ENCODE data around the gene OAF.

The OAF gene

DNA sequence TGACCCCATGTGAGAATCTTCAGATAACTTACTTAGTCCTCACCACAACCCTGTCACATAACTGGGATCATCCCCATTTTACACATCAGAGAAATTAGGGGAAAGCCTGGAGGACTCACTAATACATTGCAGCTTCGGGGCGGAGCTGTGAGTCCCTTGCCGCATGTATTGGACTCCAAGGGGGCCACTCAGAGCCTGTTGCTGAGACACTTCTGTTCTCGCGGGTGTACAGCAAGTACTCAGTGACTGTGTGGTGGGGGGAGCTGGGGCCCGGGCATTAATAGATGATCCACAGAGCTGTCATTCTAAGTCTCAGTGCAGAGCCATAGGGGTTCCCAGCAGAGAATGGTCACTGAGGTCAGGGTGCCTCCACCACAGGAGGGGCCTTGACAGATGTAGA, 13.5 kb downstream of the OAF start:
- DNase-seq = no peak

GRCh38 chr11:120224972-120225909, 14.4 kb downstream of the OAF start:
- DNase-seq = no peak

DNA sequence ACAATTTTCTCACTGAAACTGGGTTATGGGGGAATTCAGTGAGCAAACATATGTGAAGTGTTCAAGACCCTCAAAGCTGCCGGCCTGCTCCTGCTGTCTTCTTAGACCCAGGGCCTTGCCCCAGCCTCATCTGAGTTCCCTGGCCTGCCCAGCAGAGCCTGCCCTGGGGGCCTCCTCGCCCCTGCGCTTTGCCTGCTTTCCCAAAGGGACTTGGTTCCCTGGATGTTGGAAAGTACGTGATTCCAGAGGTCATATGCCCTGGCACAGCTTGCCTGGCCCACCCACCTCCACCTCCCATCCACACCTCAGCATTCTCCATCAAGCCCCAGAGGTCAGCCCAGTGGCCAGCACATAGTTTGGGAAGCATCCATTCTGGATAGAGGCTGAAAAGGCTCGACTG, 15.4 kb downstream of the OAF start:
- DNase-seq = no peak

DNA sequence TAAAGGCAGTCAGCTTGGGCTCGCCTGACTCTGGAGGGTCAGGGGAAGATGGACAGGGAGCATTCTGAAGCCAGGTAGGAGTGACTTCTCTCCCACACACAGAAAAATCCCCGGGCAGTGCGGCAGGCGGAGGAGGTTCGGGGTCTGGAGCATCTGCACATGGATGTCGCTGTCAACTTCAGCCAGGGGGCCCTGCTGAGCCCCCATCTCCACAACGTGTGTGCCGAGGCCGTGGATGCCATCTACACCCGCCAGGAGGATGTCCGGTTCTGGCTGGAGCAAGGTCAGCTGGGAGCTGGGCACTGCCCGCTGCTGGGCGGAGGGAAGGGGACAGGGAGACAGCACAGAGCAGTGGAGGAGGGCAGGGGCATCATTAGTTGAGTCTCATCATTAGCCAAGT, 15.9 kb downstream of the OAF start:
- DNase-seq = no peak

DNA sequence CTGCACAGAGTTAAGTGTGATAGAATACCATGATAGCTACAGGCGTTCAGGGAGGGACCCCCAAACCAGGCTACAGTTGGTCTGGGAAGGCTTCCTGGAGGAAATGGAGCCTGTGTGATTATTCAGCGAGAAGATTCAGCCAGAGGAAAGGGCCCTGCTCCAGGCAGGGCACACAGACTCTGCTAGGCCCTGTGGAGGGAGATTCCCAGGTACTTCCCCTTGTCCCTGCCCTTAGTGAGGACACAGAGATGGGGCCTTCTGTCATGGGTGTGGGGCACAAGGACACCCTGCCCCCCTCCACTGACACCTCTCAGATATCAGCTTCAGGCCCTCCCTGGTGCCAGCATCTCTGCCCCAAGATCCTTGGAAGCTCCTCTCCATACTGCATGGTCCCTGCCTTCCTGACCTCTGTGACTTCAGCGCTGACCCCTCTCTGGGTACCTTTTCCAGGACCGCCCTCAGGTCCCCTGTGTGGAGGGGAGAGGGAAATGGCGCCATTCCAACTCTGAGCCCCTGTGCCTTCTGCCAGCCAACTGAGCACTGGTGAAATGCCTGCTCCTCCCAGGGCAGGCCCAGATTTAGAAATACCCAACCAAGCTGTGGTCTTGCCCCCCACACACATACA, 16.5 kb downstream of the OAF start:
- DNase-seq = no peak

DNA sequence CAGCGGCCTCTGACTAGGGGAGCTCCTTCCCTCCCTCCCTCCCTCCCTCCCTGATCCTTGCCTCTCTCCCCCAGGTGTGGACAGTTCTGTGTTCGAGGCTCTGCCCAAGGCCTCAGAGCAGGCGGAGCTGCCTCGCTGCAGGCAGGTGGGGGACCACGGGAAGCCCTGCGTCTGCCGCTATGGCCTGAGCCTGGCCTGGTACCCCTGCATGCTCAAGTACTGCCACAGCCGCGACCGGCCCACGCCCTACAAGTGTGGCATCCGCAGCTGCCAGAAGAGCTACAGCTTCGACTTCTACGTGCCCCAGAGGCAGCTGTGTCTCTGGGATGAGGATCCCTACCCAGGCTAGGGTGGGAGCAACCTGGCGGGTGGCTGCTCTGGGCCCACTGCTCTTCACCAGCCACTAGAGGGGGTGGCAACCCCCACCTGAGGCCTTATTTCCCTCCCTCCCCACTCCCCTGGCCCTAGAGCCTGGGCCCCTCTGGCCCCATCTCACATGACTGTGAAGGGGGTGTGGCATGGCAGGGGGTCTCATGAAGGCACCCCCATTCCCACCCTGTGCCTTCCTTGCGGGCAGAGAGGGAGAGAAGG, 18.1 kb downstream of the OAF start:
- DNase-seq = no peak

- no peak for DNase-seq
These were observed 18.9 kb downstream of the OAF start for GRCh38 chr11:120229451-120230424.

DNA sequence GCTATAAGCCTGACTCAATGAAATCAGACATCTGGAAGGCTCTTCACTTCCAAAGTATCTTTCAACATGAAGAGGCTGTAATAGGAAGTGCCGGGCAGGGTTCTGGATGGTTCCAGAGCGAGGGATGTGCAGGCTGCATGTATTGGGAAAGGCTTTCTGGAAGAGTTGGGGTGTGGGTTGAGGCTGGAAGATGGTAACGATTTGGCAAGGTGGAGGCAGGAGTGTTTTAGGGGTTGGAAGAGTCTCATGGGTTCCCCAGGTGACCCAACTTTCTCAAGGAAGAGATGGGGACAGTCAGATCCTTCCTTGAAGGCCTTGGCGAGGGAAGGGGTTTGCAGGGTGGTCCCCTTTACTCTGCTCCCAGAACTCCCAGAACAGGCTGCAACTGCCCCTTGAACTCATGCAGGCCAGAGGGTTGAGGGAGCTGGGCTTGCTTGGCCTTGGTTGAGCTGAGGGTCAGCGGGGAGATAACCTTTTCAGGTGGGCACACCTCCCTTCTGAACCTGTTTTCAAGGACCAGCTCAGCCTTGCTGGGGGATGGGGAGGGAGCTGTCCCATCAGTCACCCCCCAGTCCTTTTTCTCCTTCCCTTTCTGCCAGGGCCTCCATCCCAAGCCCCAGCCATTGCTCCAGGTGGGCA, 19.7 kb downstream of the OAF start:
- DNase-seq = no peak

DNA sequence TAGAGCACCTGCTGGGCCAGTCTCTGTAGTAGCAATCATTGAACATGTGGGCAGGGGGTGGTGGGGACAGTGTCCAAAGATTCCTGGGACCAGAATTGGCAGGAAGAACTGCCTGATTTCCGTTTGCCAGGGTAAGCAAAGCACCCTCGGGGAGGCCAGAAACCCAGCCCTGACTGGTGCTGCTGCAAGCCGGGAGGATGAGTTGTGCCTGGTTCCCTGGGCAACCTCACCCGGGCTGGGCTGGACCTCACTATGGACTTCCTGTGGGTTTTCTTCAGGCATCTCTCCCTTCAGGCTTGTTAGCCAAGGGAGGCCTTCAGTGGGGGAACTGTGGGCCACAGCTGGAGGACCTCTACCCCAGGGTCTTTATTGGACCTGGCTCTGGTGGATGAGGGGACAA, 21.1 kb downstream of the OAF start:
- DNase-seq = no peak

DNA sequence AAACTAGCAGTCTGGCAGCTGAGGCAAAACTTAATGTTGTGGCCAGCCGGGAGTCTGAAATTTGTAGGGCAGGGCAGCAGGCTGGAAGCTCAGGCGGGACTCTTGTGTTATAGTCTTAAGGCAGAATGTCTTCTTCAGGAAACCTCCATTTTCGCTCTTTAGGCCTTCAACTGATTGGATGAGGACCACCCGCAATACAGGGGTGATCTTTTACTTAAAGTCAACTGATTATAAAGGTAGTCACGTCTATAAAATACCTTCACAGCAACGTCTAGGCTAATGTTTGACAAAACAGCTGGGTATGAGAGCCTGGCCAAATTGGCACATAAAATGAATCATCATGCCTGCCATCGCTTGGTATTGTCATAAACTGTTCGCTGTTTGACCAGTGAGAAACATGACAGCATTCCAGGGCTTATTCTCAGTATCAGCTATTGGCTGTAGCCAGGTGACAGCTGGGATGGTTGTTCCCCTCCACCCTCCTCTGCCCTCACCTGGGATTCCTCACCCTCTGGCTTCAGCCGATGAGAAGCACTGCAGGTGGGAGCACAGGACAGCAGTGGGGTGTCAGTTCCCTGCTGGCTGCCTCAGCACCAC, 22.5 kb downstream of the OAF start:
- no peak for DNase-seq

- peak; percentile 77 for DNase-seq
These were observed 24.3 kb downstream of the OAF start for GRCh38 chr11:120235024-120235628.

DNA sequence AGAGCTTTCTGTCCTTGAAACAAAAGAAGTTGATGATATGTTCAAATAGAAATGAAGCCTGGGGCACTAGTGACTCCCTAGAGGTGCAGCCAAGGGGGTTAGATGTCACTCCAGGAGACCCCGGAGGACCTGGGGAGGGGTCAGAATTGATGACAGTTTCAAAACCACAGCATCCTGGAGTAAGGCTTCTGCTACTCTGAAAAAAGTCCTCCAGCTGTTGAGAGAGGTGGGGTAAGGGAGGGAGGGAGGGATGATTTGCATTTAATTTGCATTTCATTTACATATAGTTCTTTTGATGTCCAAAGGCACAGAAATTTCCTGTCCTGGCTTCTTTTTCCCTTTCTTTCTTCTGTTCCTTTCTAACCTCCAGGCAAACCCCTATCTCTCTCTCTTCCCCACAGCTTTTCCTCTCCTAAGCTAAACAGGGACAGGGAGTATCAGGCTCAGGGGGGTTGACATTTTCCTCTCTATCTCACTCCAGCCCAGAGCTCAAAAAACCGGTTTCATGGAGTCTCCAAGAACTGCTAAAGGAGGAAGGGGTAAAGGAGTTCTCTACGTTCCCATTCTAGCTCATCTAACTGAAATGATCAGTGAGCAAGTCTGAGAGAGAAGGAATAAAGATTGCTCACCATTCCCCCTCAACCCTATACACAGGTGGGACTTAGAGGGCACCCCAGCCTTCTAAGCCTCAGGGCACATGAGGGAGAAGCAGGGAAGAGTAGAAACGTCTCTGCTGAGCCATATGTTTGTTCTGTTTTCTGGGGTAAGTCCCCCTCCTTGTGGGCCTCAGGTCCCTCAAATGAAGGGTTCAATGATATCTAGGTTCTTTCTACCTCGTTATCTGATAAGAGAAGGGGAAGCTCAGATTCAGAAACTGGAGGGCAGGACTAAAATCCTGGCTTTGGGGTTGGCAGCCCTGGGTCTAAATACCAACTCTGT, 25.6 kb downstream of the OAF start:
- DNase-seq = no peak

- no peak for DNase-seq
These were observed 28.3 kb downstream of the OAF start for GRCh38 chr11:120238968-120239620.

- DNase-seq = no peak
These were observed 29.1 kb downstream of the OAF start, which contains the start of gene POU2F3 for GRCh38 chr11:120239713-120240640. Gene POU2F3, plus strand, starts transcription at chr11:120240140. Its CDS starts 204 bp downstream, at chr11:120240344.

DNA sequence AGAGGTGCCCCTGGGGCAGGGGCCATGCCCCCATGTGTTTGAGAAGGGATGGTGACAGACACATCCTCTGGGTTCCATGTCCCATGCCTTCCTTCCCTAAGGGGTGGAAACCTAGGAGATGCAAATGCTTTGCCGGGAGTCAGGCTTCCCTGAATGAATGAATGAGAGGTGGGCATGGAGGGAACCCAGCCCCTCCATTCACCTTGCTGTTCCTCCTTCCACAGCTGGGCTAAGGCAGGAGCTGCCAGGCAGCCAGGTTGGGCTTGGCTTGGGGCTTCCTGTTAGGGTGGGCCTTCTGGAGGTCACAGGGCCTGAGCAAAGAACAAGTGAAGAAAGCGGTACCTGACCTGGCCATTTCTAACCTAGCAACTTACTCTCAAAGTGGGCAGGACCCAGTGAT, 30.0 kb downstream of the OAF start:
- DNase-seq = no peak

DNA sequence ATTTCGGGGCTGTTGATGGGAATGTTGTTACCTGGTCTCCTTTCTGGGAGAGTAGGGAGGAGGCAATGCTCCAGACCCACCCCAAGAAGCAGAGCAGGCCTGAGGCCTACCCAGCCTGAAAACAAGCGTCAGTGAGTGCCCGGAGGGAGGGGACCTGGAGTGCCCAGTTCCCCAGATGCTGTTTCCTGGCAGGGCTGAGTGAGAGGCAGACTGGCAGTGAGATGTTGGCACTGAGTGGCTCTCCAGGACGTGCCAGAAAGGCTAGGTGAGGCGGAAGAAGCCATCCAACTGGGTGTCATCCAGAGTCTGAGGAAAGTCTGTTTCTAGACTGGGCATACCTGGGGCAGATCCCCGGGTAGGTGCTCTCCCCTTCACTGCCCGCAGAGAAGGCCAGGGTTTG, 30.4 kb downstream of the OAF start:
- DNase-seq = no peak

DNA sequence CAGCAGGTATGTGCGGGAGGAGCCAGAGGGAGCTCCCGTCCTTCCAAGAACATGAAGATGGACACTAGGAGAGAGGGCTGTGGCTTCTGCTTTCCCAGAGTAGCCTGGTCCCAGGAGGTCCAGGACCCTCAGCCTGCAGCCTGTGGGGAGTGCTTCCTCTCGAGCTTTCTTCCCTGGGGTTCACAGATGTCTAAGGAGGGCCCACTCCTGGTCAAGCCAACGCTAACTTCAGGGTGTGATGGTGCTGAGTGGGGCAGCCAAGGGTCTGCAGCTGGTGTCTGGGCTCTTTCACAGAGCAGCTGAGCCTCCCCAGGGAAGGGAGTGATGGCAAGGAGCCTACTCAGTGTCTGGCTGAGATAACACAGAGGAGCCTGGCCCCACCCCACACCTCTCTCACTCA, 32.4 kb downstream of the OAF start:
- no peak for DNase-seq
